B cell (primary cell): ENCODE results near the gene TRERF1. TPM values are rescaled to one million over a fixed set of nuclear protein-coding genes. Genes with fewer than 3 reads are reported as not detected.

Experiments used
- ATAC-seq: fragments of 200-7000 bp; cut with Tn5 transposase; one replicate; pipeline ENCODE4 v1.10.0; 2021; ENCODE audit warnings: low read depth, mild to moderate bottlenecking, moderate number of reproducible peaks, moderate library complexity
- CTCF ChIA-PET: fragments of 350-600 bp; sonication (Branson Sonifier 250); formaldehyde crosslinking; loops from one replicate; lab custom pipeline; 2021; ENCODE audit warnings: antibody characterized with exemption, inconsistent platforms; lab: Charles Lee
- POLR2A ChIA-PET: fragments of 350-600 bp; sonication (Branson Sonifier 250); formaldehyde crosslinking; loops from one replicate; lab custom pipeline; 2021; ENCODE audit warnings: antibody characterized with exemption; lab: Charles Lee
- DNase-seq: peaks from one replicate; pipeline ENCODE4 v3.0.0; 2013
- H2AFZ ChIP-seq: 2 replicates; pipeline ENCODE4 v1.6.1; 2012; ENCODE audit warnings: mild to moderate bottlenecking, low read depth, low read length; ENCODE audit not compliant: insufficient read depth, poor library complexity, severe bottlenecking
- H3K27ac ChIP-seq, 2 donors: 1 replicate in 1 of 2; 2 replicates in 1 of 2; pipeline ENCODE4 v1.5.1; 2012 to 2013; ENCODE audit warnings: low read length in 2 of 2, mild to moderate bottlenecking in 2 of 2, moderate library complexity in 1 of 2
- H3K27me3 ChIP-seq, 4 experiments: fragments of 200-600 bp in 1 of 4; sonication (generic) in 1 of 4; replicated peaks in 1 of 4; 1 replicate in 2 of 4; 2 replicates in 2 of 4; pipeline versions ENCODE4 v1.6.1 to v1.7.0; 2013 to 2016; ENCODE audit warnings: low read length in 3 of 4, mild to moderate bottlenecking in 2 of 4, mixed read lengths in 1 of 4, moderate library complexity in 1 of 4; ENCODE audit not compliant: insufficient read depth in 4 of 4, control insufficient read depth in 3 of 4; ENCODE audit errors: control extremely low read depth in 1 of 4
- H3K36me3 ChIP-seq, 2 experiments: replicated peaks in 1 of 2; 1 replicate in 1 of 2; 2 replicates in 1 of 2; pipeline versions ENCODE4 v1.6.1 to v1.7.1; 2013; ENCODE audit warnings: low read length in 1 of 2; ENCODE audit not compliant: insufficient read depth in 2 of 2, control insufficient read depth in 1 of 2; ENCODE audit errors: control extremely low read depth in 1 of 2, extremely low read depth in 1 of 2
- H3K4me1 ChIP-seq, 2 donors: fragments of 200-600 bp in 1 of 2; sonication (generic) in 1 of 2; 1 replicate in 1 of 2; 2 replicates in 1 of 2; pipeline versions ENCODE4 v1.5.1 to v1.6.1; 2013 to 2017; ENCODE audit warnings: low read length in 2 of 2; ENCODE audit not compliant: control insufficient read depth in 2 of 2, insufficient read depth in 2 of 2
- H3K4me2 ChIP-seq: replicated peaks from 2 replicates; pipeline ENCODE3; 2012; ENCODE audit warnings: mild to moderate bottlenecking, low read depth, low read length; ENCODE audit not compliant: poor library complexity, severe bottlenecking
- H3K4me3 ChIP-seq, 5 experiments: fragments of 200-600 bp in 1 of 5; sonication (generic) in 1 of 5; 1 replicate in 3 of 5; 2 replicates in 2 of 5; pipeline versions ENCODE4 v1.5.1 to v1.7.0; 2011 to 2016; ENCODE audit warnings: low read length in 4 of 5, mild to moderate bottlenecking in 4 of 5, low read depth in 2 of 5, control low read depth in 1 of 5, moderate library complexity in 1 of 5; ENCODE audit not compliant: insufficient read depth in 1 of 5; ENCODE audit errors: control extremely low read depth in 1 of 5, extremely low read depth in 1 of 5
- H3K79me2 ChIP-seq: fragments of 200-600 bp; sonication (generic); one replicate; pipeline ENCODE4 v1.6.0; 2016; ENCODE audit warnings: low read length; ENCODE audit not compliant: control insufficient read depth, insufficient read depth
- H3K9ac ChIP-seq: fragments of 200-600 bp; sonication (generic); 2 replicates; pipeline ENCODE4 v1.6.1; 2017; ENCODE audit warnings: mild to moderate bottlenecking, low read length, moderate library complexity
- H3K9me3 ChIP-seq, 3 donors: one replicate each; pipeline versions ENCODE4 v1.6.1 to v1.7.1; 2013; ENCODE audit warnings: low read length in 2 of 3; ENCODE audit not compliant: control insufficient read depth in 2 of 3, insufficient read depth in 1 of 3; ENCODE audit errors: control extremely low read depth in 1 of 3
- H4K20me1 ChIP-seq: 2 replicates; pipeline ENCODE4 v1.6.0; 2012; ENCODE audit warnings: mild to moderate bottlenecking, low read length; ENCODE audit not compliant: insufficient read depth, control insufficient read depth, poor library complexity, severe bottlenecking
- H3K27ac Mint-ChIP-seq: one replicate; pipeline ENCODE4 v1.8.0; 2021; ENCODE audit warnings: mixed read lengths
- H3K27me3 Mint-ChIP-seq: one replicate; pipeline ENCODE4 v1.8.0; 2021; ENCODE audit warnings: mixed read lengths
- H3K4me1 Mint-ChIP-seq: one replicate; pipeline ENCODE4 v1.8.0; 2021; ENCODE audit warnings: mixed read lengths
- H3K4me3 Mint-ChIP-seq: one replicate; pipeline ENCODE4 v1.8.0; 2021; ENCODE audit warnings: mixed read lengths
- H3K9me3 Mint-ChIP-seq: one replicate; pipeline ENCODE4 v1.8.0; 2022; ENCODE audit warnings: mixed read lengths; ENCODE audit not compliant: insufficient read depth
- EZH2 ChIP-seq: IDR thresholded peaks from 2 replicates; pipeline ENCODE4 v1.6.1; 2012; ENCODE audit warnings: borderline replicate concordance, low read depth, mild to moderate bottlenecking, moderate library complexity, low read length; ENCODE audit not compliant: insufficient read depth, poor library complexity, severe bottlenecking
- WGBS: methylation state at CpG from one replicate; pipeline ENCODE4 v1.1.5; 2013; ENCODE audit warnings: missing lambda C conversion rate; ENCODE audit not compliant: insufficient coverage; 5-methylcytosine and 5-hydroxymethylcytosine counted together
- intact Hi-C: fragments of 100-400 bp; cut with micrococcal nuclease; formaldehyde crosslinking; loops from one replicate; pipeline ENCODE4 v1.10.0; 2022
- polyA plus RNA-seq: library from polyadenylated mRNA; depleted of rRNA; stranded (reverse); fragments of >200 nt; gene quantifications from 2 replicates; pipeline ENCODE4 v1.2.3, GENCODE V29; 2012
- total RNA-seq, 2 donors: library from RNA; stranded (reverse); fragments of 120-200 nt in 1 of 2; gene quantifications; 1 replicate in 1 of 2; 2 replicates in 1 of 2; pipeline versions ENCODE4 v1.2.3 to v1.2.4, GENCODE V29; 2013 to 2022
- TF ChIP-seq, protein P1 (sequence below): fragments of 200-600 bp; IDR thresholded peaks from one replicate; pipeline ENCODE4 v1.8.0; 2022; ENCODE audit warnings: antibody characterized with exemption, mild to moderate bottlenecking

The TRERF1 gene
- total and polyA plus RNA-seq, 2 donors (not counting 1 experiment from before 2014, with no cell fraction given) = 3.5 to 6.7 TPM

DNA sequence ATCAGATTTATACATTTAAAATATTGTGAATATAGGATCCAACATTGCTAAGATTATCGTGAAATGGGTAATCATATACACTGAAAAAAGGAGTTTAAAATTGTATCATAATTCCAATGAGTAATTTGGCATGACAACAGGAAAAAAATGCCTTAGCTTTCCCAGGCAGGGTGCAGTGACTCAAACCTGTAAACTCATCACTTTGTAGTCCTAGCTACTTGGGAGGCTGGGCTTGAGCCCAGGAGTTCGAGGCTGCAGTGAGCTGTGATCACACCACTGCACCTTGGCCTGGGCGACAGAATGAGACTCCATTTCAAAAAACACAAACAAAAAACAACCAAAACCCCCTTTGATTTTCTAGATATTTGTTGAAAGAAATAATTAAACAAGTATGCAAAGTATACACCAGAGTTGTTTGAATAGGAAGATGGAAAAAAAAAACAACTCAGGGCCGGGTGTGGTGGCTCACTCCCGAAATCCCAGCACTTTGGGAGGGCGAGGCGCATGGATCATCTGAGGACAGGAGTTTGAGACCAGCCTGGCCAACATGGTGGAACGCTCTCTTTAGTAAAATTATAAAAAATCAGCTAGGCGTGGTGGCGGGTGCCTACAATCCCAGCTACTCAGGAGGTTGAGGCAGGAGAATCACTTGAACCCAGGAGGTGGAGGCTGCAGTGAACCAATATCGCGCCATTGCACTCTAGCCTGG, 98.7 kb downstream of the TRERF1 start:
- no peak overlapping the region for H3K4me3 ChIP-seq
- H3K36me3 ChIP-seq = no peaks in the 10 kb centered on the region
- Mint-ChIP-seq H3K4me3 (no peak overlapping the region), H3K27me3 (no peaks in the 10 kb centered on the region), H3K4me1 (no peaks in the 10 kb centered on the region), H3K27ac (no peak overlapping the region), H3K9me3 (no peaks in the 10 kb centered on the region)
- ChIA-PET CTCF (no interaction called here), POLR2A (no interaction called here)
- ATAC-seq (no peak), DNase-seq (no peak)
- 98% methylated on average over 7 of the region's 12 CpGs for WGBS
- H2AFZ ChIP-seq = no peak overlapping the region
- H3K4me1 ChIP-seq = no peaks in the 10 kb centered on the region
- no peaks in the 10 kb centered on the region for H3K79me2 ChIP-seq
- intact Hi-C loops = no loop called here
- no peaks in the 10 kb centered on the region for H3K27me3 ChIP-seq
- H3K9me3 ChIP-seq = no peaks in the 10 kb centered on the region
- TF ChIP-seq, protein P1, sequence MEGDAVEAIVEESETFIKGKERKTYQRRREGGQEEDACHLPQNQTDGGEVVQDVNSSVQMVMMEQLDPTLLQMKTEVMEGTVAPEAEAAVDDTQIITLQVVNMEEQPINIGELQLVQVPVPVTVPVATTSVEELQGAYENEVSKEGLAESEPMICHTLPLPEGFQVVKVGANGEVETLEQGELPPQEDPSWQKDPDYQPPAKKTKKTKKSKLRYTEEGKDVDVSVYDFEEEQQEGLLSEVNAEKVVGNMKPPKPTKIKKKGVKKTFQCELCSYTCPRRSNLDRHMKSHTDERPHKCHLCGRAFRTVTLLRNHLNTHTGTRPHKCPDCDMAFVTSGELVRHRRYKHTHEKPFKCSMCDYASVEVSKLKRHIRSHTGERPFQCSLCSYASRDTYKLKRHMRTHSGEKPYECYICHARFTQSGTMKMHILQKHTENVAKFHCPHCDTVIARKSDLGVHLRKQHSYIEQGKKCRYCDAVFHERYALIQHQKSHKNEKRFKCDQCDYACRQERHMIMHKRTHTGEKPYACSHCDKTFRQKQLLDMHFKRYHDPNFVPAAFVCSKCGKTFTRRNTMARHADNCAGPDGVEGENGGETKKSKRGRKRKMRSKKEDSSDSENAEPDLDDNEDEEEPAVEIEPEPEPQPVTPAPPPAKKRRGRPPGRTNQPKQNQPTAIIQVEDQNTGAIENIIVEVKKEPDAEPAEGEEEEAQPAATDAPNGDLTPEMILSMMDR = no peak
- no peak for TF ChIP-seq EZH2
- H3K4me2 ChIP-seq = no peak overlapping the region
- H4K20me1 ChIP-seq = no peaks in the 10 kb centered on the region
- no peak overlapping the region for H3K9ac ChIP-seq
- no peak overlapping the region for H3K27ac ChIP-seq

DNA sequence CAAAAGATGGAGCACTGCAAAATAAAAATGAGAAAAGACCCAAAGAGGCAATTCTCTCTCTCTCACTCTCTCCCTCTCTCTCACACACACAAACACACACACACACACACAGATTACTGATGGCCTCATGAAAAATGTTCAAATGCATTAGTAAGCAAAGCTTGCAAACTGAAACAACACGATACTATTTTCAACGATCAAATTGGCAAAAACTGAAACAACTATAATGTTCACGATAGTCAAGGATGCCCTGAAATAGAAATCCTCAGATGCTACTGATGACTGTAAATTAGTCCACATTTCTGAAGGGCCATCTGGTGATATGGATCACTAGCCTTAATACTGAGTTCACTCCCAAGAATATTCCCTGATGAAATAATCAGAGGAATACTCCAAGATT, 100.8 kb downstream of the TRERF1 start:
- TF ChIP-seq EZH2 = no peak
- TF ChIP-seq, protein P1 = no peak
- Histone ChIP-seq H3K79me2 (no peaks in the 10 kb centered on the region), H2AFZ (no peak overlapping the region), H3K9me3 (no peaks in the 10 kb centered on the region), H3K4me2 (no peak overlapping the region), H3K27me3 (no peaks in the 10 kb centered on the region), H3K36me3 (no peaks in the 10 kb centered on the region), H3K9ac (no peak overlapping the region), H3K27ac (no peak overlapping the region), H3K4me3 (no peak overlapping the region), H3K4me1 (no peaks in the 10 kb centered on the region), H4K20me1 (no peaks in the 10 kb centered on the region)
- H3K9me3 Mint-ChIP-seq = no peaks in the 10 kb centered on the region
- WGBS = 100% methylated on average over 3 of the region's 3 CpGs
- no peak overlapping the region for H3K4me3 Mint-ChIP-seq
- ChIA-PET CTCF (interaction anchor here (1.6 kb wide), 1 partner anchor 197 kb away, joined by 3 read pairs; no protein-coding TSS in a partner anchor), POLR2A (no interaction called here)
- DNase-seq (no peak), ATAC-seq (no peak)
- no peak overlapping the region for H3K27ac Mint-ChIP-seq
- no peaks in the 10 kb centered on the region for H3K4me1 Mint-ChIP-seq
- intact Hi-C loops = no loop called here
- no peaks in the 10 kb centered on the region for H3K27me3 Mint-ChIP-seq
